DMS153 treated with DMSO at 0.1 percent for 48 hours (cell line): Measurements from ENCODE around the gene IMPA2.

Source experiments
- DNase-seq: peaks from one replicate; lab custom pipeline; 2025; ENCODE audit not compliant: unreplicated experiment; lab: John Stamatoyannopoulos, UW

IMPA2 gene

GRCh38 chr18:12046751-12047335 lies 65.5 kb downstream of the IMPA2 start:
- DNase-seq = no peak

- no peak for DNase-seq
Measured at GRCh38 chr18:12048010-12048826, 66.9 kb downstream of the IMPA2 start.

GRCh38 chr18:12048827-12049175 lies 67.5 kb downstream of the IMPA2 start:
- no peak for DNase-seq

GRCh38 chr18:12049978-12050811 lies 68.9 kb downstream of the IMPA2 start:
- no peak for DNase-seq

GRCh38 chr18:12052866-12053265 lies 71.6 kb downstream of the IMPA2 start:
- DNase-seq = no peak

GRCh38 chr18:12053289-12053688 lies 72.0 kb downstream of the IMPA2 start:
- DNase-seq = no peak

- no peak for DNase-seq
Measured at GRCh38 chr18:12056034-12056883, 75.0 kb downstream of the IMPA2 start.

GRCh38 chr18:12056884-12057402 lies 75.6 kb downstream of the IMPA2 start:
- no peak for DNase-seq

GRCh38 chr18:12057419-12058039 lies 76.2 kb downstream of the IMPA2 start:
- no peak for DNase-seq

GRCh38 chr18:12059334-12060181 lies 78.3 kb downstream of the IMPA2 start:
- DNase-seq = no peak

- DNase-seq = peak; percentile 2
Measured at GRCh38 chr18:12060182-12060870, 79.0 kb downstream of the IMPA2 start.

GRCh38 chr18:12061685-12062084 lies 80.4 kb downstream of the IMPA2 start:
- DNase-seq = no peak

- DNase-seq = no peak
Measured at GRCh38 chr18:12062974-12063373, 81.7 kb downstream of the IMPA2 start.

- no peak for DNase-seq
Measured at GRCh38 chr18:12064086-12064763, 82.9 kb downstream of the IMPA2 start.

- no peak for DNase-seq
Measured at GRCh38 chr18:12065397-12065796, 84.1 kb downstream of the IMPA2 start.

GRCh38 chr18:12066910-12067511 lies 85.7 kb downstream of the IMPA2 start:
- DNase-seq = no peak

- DNase-seq = no peak
Measured at GRCh38 chr18:12067671-12068070, 86.4 kb downstream of the IMPA2 start.
